Smooth muscle cell (in vitro differentiated cells): Measurements from ENCODE around the gene GSE1. TPM values are rescaled to one million over a fixed set of nuclear protein-coding genes. Genes with fewer than 3 reads are reported as not detected.

Experiments
- DNase-seq: peaks from one replicate; lab custom pipeline; 2025; ENCODE audit not compliant: unreplicated experiment; lab: John Stamatoyannopoulos, UW
- H2AFZ ChIP-seq: fragments of 200-600 bp; sonication (generic); 2 replicates; pipeline ENCODE4 v1.6.0; 2016; ENCODE audit warnings: antibody characterized with exemption, low read depth, mild to moderate bottlenecking
- H3F3A ChIP-seq: fragments of 200-600 bp; sonication (generic); 2 replicates; pipeline ENCODE4 v1.6.0; 2017; ENCODE audit warnings: antibody characterized with exemption, low read depth
- H3K27ac ChIP-seq: fragments of 200-600 bp; sonication (generic); 2 replicates; pipeline ENCODE4 v1.5.1; 2016; ENCODE audit warnings: low read depth, mild to moderate bottlenecking
- H3K27me3 ChIP-seq: fragments of 200-600 bp; sonication (generic); 2 replicates; pipeline ENCODE4 v1.6.1; 2016; ENCODE audit warnings: low read depth, mild to moderate bottlenecking
- H3K36me3 ChIP-seq: fragments of 200-600 bp; sonication (generic); 2 replicates; pipeline ENCODE4 v1.5.1; 2016; ENCODE audit warnings: low read depth
- H3K4me1 ChIP-seq: fragments of 200-600 bp; sonication (generic); 2 replicates; pipeline ENCODE4 v1.5.1; 2016; ENCODE audit warnings: low read depth
- H3K4me2 ChIP-seq: fragments of 200-600 bp; sonication (generic); 2 replicates; pipeline ENCODE4 v1.6.0; 2016; ENCODE audit warnings: mild to moderate bottlenecking
- H3K4me3 ChIP-seq: fragments of 200-600 bp; sonication (generic); 2 replicates; pipeline ENCODE4 v1.5.1; 2016; ENCODE audit warnings: mild to moderate bottlenecking
- H3K79me2 ChIP-seq: fragments of 200-600 bp; sonication (generic); 2 replicates; pipeline ENCODE4 v1.6.0; 2016; ENCODE audit warnings: low read depth, mild to moderate bottlenecking
- H3K9ac ChIP-seq: fragments of 200-600 bp; sonication (generic); 2 replicates; pipeline ENCODE4 v1.6.0; 2016; ENCODE audit warnings: low read depth
- H3K9me3 ChIP-seq: fragments of 200-600 bp; sonication (generic); replicated peaks from 2 replicates; pipeline ENCODE4 v1.5.1; 2016; ENCODE audit warnings: low read depth
- H4K20me1 ChIP-seq: fragments of 200-600 bp; sonication (generic); 2 replicates; pipeline ENCODE4 v1.6.0; 2016; ENCODE audit warnings: low read depth
- WGBS: methylation state at CpG from one replicate; pipeline ENCODE4 v1.1.7; 2016; ENCODE audit warnings: low lambda C conversion rate; 5-methylcytosine and 5-hydroxymethylcytosine counted together
- polyA plus RNA-seq: library from polyadenylated mRNA; unstranded; fragments of >200 nt; fragmentation: Nextera tagmentation; extraction: Ambion mirVana; gene quantifications from 2 replicates; pipeline ENCODE4 v1.2.1, GENCODE V29; 2016
- total RNA-seq: library from RNA; depleted of rRNA; stranded (reverse); fragments of >200 nt; gene quantifications from 2 replicates; pipeline ENCODE4 v1.2.3, GENCODE V29; 2014
- TF ChIP-seq, protein P1 (sequence below): fragments of 200-600 bp; sonication (generic); IDR thresholded peaks from 2 replicates; pipeline ENCODE4 v1.5.1; 2017; ENCODE audit warnings: borderline replicate concordance, mild to moderate bottlenecking, antibody characterized with exemption; ENCODE audit not compliant: insufficient read depth, poor library complexity, severe bottlenecking

The GSE1 gene
- total and polyA plus RNA-seq, 2 experiments from 2014 or later: 13.6 to 27.7 TPM

DNA sequence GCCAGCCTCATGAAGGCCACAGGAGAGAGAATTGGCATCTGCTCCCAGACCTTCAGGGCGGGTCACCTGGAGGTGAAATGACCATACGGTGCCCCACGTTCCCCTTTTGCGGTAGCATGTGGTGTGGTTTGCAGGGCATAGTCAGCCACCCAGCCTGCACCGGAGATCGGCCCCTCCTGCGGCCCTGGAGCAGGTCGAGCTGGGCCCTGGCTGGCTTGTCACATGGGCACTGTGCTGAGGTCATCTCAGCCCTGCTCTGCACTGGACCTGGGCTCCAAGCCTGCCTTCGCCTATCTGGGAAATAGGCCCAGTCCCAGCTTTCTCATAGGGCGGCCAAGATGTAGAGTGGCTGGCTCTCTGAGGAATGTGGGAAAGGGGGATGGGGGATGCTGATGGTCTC is 16.2 kb downstream of the GSE1 start:
- no peaks in the 10 kb centered on the region for H3K36me3 ChIP-seq
- H3K9ac ChIP-seq: no peak overlapping the region
- TF ChIP-seq, protein P1, sequence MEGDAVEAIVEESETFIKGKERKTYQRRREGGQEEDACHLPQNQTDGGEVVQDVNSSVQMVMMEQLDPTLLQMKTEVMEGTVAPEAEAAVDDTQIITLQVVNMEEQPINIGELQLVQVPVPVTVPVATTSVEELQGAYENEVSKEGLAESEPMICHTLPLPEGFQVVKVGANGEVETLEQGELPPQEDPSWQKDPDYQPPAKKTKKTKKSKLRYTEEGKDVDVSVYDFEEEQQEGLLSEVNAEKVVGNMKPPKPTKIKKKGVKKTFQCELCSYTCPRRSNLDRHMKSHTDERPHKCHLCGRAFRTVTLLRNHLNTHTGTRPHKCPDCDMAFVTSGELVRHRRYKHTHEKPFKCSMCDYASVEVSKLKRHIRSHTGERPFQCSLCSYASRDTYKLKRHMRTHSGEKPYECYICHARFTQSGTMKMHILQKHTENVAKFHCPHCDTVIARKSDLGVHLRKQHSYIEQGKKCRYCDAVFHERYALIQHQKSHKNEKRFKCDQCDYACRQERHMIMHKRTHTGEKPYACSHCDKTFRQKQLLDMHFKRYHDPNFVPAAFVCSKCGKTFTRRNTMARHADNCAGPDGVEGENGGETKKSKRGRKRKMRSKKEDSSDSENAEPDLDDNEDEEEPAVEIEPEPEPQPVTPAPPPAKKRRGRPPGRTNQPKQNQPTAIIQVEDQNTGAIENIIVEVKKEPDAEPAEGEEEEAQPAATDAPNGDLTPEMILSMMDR: no peak
- 97% methylated on average over 10 of the region's 10 CpGs for WGBS
- peaks cover 71% of the 10 kb centered on the region for H3K79me2 ChIP-seq
- H3K27me3 ChIP-seq: no peaks in the 10 kb centered on the region
- no peak overlapping the region for H3K27ac ChIP-seq
- no peak overlapping the region for H3K4me2 ChIP-seq
- H3K9me3 ChIP-seq: no peaks in the 10 kb centered on the region
- H3F3A ChIP-seq: no peaks in the 10 kb centered on the region
- peaks cover 34% of the 10 kb centered on the region for H3K4me1 ChIP-seq
- H4K20me1 ChIP-seq: peaks cover 100% of the 10 kb centered on the region
- no peak overlapping the region for H2AFZ ChIP-seq
- H3K4me3 ChIP-seq: no peak overlapping the region
- DNase-seq: no peak

DNA sequence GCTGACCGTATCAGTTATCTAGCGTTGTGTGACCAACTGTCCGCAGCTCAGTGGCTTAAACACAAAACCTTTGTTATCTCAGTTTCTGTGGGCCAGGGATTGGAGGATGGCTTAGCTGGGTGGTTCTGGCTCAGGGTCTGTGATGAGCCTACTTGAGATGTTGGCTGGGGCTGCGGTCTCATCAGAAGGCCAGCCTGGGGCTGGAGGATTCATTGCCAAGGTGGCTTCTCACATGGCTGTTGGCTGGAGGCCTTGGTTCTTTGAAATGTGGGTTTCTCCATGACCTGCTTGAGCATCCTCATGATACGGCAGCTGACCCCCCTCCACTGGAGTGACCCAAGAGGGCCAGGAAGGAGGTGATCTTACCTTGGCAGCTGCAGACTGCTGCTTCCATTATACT is 16.7 kb downstream of the GSE1 start:
- no peak for DNase-seq
- H4K20me1 ChIP-seq: peaks cover 100% of the 10 kb centered on the region
- no peaks in the 10 kb centered on the region for H3K9me3 ChIP-seq
- H3K27me3 ChIP-seq: no peaks in the 10 kb centered on the region
- H3K4me1 ChIP-seq: peaks cover 34% of the 10 kb centered on the region
- no peak overlapping the region for H3K4me3 ChIP-seq
- H3K36me3 ChIP-seq: no peaks in the 10 kb centered on the region
- H3K9ac ChIP-seq: no peak overlapping the region
- H2AFZ ChIP-seq: no peak overlapping the region
- no peak overlapping the region for H3K4me2 ChIP-seq
- no peak overlapping the region for H3K27ac ChIP-seq
- TF ChIP-seq, protein P1: no peak
- 95% methylated on average over 5 of the region's 5 CpGs for WGBS
- no peaks in the 10 kb centered on the region for H3F3A ChIP-seq
- peaks cover 68% of the 10 kb centered on the region for H3K79me2 ChIP-seq

DNA sequence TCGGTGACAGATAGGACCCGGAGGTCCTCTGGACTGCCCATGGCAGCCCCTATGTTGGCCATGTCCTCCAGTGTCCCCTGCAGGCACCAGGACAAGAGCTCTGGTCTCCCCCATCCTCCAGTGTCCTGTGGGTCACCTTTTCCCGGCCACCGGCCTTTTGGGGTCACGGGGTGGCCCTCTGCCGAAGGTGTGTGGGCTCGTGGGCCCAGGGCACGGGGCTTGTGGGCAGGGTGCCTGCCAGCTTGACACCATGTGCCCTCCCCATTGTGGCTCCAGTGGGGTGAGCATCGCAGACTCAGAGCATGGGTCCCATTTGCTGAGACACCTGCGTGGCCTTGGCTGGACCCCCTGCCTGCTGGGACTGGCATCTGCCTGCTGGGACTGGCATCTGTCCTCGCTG is 18.1 kb downstream of the GSE1 start:
- H3K4me1 ChIP-seq: peaks cover 21% of the 10 kb centered on the region
- 97% methylated on average over 11 of the region's 11 CpGs for WGBS
- DNase-seq: no peak
- H3K27ac ChIP-seq: no peak overlapping the region
- no peak overlapping the region for H3K9ac ChIP-seq
- H3F3A ChIP-seq: no peaks in the 10 kb centered on the region
- H3K9me3 ChIP-seq: no peaks in the 10 kb centered on the region
- no peaks in the 10 kb centered on the region for H3K36me3 ChIP-seq
- H2AFZ ChIP-seq: no peak overlapping the region
- H3K4me3 ChIP-seq: no peak overlapping the region
- H3K4me2 ChIP-seq: no peak overlapping the region
- peaks cover 100% of the 10 kb centered on the region for H4K20me1 ChIP-seq
- TF ChIP-seq, protein P1: no peak
- peaks cover 55% of the 10 kb centered on the region for H3K79me2 ChIP-seq
- H3K27me3 ChIP-seq: no peaks in the 10 kb centered on the region

DNA sequence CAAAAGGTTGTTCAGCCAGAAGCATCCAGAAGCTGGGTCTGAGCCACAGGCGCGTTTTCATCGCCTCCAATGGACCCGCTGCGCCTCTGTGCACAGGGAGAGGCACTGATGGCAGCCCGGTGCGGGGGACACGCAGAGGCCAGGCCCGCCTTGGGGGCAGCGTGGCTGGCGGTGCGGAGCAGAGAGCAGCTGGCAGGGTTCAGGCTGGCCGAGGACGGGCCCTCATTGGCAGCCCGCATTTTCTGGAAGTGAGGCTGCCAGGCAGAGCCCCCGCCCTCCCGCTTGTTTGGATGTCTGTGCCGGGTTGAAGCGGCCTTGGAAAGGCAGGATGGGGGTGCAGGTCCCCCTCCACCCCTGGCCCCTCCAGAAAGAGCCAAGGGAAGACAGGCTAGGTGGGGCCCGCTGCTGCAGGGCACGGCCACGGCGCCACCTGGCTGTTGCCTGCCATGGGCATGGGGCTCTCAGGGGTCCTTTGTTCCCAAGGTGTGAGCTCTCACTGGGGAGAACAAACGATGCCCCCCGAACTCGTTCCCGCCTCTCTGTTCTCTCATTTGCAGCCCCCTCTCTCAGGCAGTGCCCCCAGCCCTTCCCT is 18.8 kb downstream of the GSE1 start:
- H3K79me2 ChIP-seq: peaks cover 49% of the 10 kb centered on the region
- no peak for DNase-seq
- no peak overlapping the region for H3K4me2 ChIP-seq
- H3K4me3 ChIP-seq: no peak overlapping the region
- 95% methylated on average over 25 of the region's 27 CpGs for WGBS
- no peak overlapping the region for H3K27ac ChIP-seq
- H3K4me1 ChIP-seq: peaks cover 15% of the 10 kb centered on the region
- no peaks in the 10 kb centered on the region for H3K36me3 ChIP-seq
- no peaks in the 10 kb centered on the region for H3F3A ChIP-seq
- H3K9me3 ChIP-seq: no peaks in the 10 kb centered on the region
- no peaks in the 10 kb centered on the region for H3K27me3 ChIP-seq
- no peak overlapping the region for H3K9ac ChIP-seq
- H4K20me1 ChIP-seq: peaks cover 100% of the 10 kb centered on the region
- TF ChIP-seq, protein P1: no peak
- H2AFZ ChIP-seq: no peak overlapping the region
